Measurements from ENCODE around the gene DUSP8.

GRCh38 chr11:1561266-1561665 lies 10.8 kb downstream of the DUSP8 start:
- TF ChIP-seq GATA3 (IDR thresholded peaks at IDR 0.05; ENCODE audit: low read depth, low read length) (no peak), GATA2 (IDR thresholded peaks at IDR 0.05; ENCODE audit: low read depth, low read length) (no peak)

Data from SH-SY5Y (cell line).